ENCODE measurements around the gene RNF138. TPM values are rescaled to one million over a fixed set of nuclear protein-coding genes. Genes with fewer than 3 reads are reported as not detected.
"Not testable (repeated sequence)": the region's sequence is repeated elsewhere in the genome, so short reads cannot be mapped to it uniquely, and the experiment has no call there.

RNF138 gene
- total RNA-seq, 1 donor, result 204 TPM

GRCh38 chr18:32135625-32136024 is 44.0 kb downstream of the RNF138 start:
- Histone ChIP-seq H3K4me1 (ENCODE audit: insufficient read depth, low read length) (no peaks in the 10 kb centered on the region), H3K27me3 (ENCODE audit: insufficient read depth, low read length) (no peaks in the 10 kb centered on the region), H3K9me3 (ENCODE audit: low read depth, low read length) (no peaks in the 10 kb centered on the region)

GRCh38 chr18:32138332-32138982 is 46.8 kb downstream of the RNF138 start:
- no peak overlapping the region for H3K4me3 ChIP-seq (ENCODE audit: low read length)
- H3K9me3 ChIP-seq (ENCODE audit: low read depth, low read length), result no peaks in the 10 kb centered on the region
- H3K27me3 ChIP-seq (ENCODE audit: insufficient read depth, low read length), result no peaks in the 10 kb centered on the region
- no peaks in the 10 kb centered on the region for H3K4me1 ChIP-seq (ENCODE audit: insufficient read depth, low read length)

More at GRCh38 chr18:32135625-32136024, 44.0 kb downstream of the RNF138 start:
- no peak overlapping the region for H3K4me3 ChIP-seq (ENCODE audit: low read length)

- Histone ChIP-seq H3K27me3 (ENCODE audit: insufficient read depth, low read length) (no peaks in the 10 kb centered on the region), H3K9me3 (ENCODE audit: low read depth, low read length) (no peaks in the 10 kb centered on the region), H3K4me3 (ENCODE audit: low read length) (no peak overlapping the region), H3K4me1 (ENCODE audit: insufficient read depth, low read length) (no peaks in the 10 kb centered on the region)
These were observed 48.2 kb downstream of the RNF138 start for GRCh38 chr18:32139835-32140283.

GRCh38 chr18:32148185-32148870 is 56.7 kb downstream of the RNF138 start:
- H3K4me3 ChIP-seq (ENCODE audit: low read length), result no peak overlapping the region
- H3K9me3 ChIP-seq (ENCODE audit: low read depth, low read length), result no peaks in the 10 kb centered on the region
- H3K4me1 ChIP-seq (ENCODE audit: insufficient read depth, low read length), result no peaks in the 10 kb centered on the region

GRCh38 chr18:32152705-32153448 is 61.2 kb downstream of the RNF138 start:
- peaks cover 9% of the 10 kb centered on the region for H3K27me3 ChIP-seq (ENCODE audit: insufficient read depth, low read length)

More at GRCh38 chr18:32148185-32148870, 56.7 kb downstream of the RNF138 start:
- peaks cover 6% of the 10 kb centered on the region for H3K27me3 ChIP-seq (ENCODE audit: insufficient read depth, low read length)

GRCh38 chr18:32156855-32157254 is 65.2 kb downstream of the RNF138 start:
- no peak overlapping the region for H3K4me3 ChIP-seq (ENCODE audit: low read length)
- H3K4me1 ChIP-seq (ENCODE audit: insufficient read depth, low read length), result peaks cover 8% of the 10 kb centered on the region
- no peaks in the 10 kb centered on the region for H3K9me3 ChIP-seq (ENCODE audit: low read depth, low read length)
- peaks cover 3% of the 10 kb centered on the region for H3K27me3 ChIP-seq (ENCODE audit: insufficient read depth, low read length)

More at GRCh38 chr18:32152705-32153448, 61.2 kb downstream of the RNF138 start:
- Histone ChIP-seq H3K4me3 (ENCODE audit: low read length) (no peak overlapping the region), H3K4me1 (ENCODE audit: insufficient read depth, low read length) (peaks cover 1% of the 10 kb centered on the region), H3K9me3 (ENCODE audit: low read depth, low read length) (no peaks in the 10 kb centered on the region)

- no peak overlapping the region for H3K4me3 ChIP-seq (ENCODE audit: low read length)
- peaks cover 3% of the 10 kb centered on the region for H3K27me3 ChIP-seq (ENCODE audit: insufficient read depth, low read length)
- H3K4me1 ChIP-seq (ENCODE audit: insufficient read depth, low read length), result peaks cover 8% of the 10 kb centered on the region
- no peaks in the 10 kb centered on the region for H3K9me3 ChIP-seq (ENCODE audit: low read depth, low read length)
These were observed 65.9 kb downstream of the RNF138 start for GRCh38 chr18:32157580-32157979.

- Histone ChIP-seq H3K4me1 (ENCODE audit: insufficient read depth, low read length) (peaks cover 8% of the 10 kb centered on the region), H3K27me3 (ENCODE audit: insufficient read depth, low read length) (peaks cover 3% of the 10 kb centered on the region), H3K9me3 (ENCODE audit: low read depth, low read length) (no peaks in the 10 kb centered on the region), H3K4me3 (ENCODE audit: low read length) (no peak overlapping the region)
These were observed 66.5 kb downstream of the RNF138 start for GRCh38 chr18:32158108-32158624.

GRCh38 chr18:32158631-32159030 is 67.0 kb downstream of the RNF138 start:
- H3K27me3 ChIP-seq (ENCODE audit: insufficient read depth, low read length); H3K4me3 ChIP-seq (ENCODE audit: low read length); H3K9me3 ChIP-seq (ENCODE audit: low read depth, low read length); H3K4me1 ChIP-seq (ENCODE audit: insufficient read depth, low read length): not testable (repeated sequence)

GRCh38 chr18:32160547-32160946 is 68.9 kb downstream of the RNF138 start:
- H3K27me3 ChIP-seq (ENCODE audit: insufficient read depth, low read length), result peaks cover 3% of the 10 kb centered on the region
- H3K9me3 ChIP-seq (ENCODE audit: low read depth, low read length), result no peaks in the 10 kb centered on the region
- H3K4me3 ChIP-seq (ENCODE audit: low read length), result no peak overlapping the region
- peaks cover 8% of the 10 kb centered on the region for H3K4me1 ChIP-seq (ENCODE audit: insufficient read depth, low read length)

GRCh38 chr18:32167980-32168730 is 76.5 kb downstream of the RNF138 start:
- no peaks in the 10 kb centered on the region for H3K9me3 ChIP-seq (ENCODE audit: low read depth, low read length)
- H3K27me3 ChIP-seq (ENCODE audit: insufficient read depth, low read length), result no peaks in the 10 kb centered on the region
- no peaks in the 10 kb centered on the region for H3K4me1 ChIP-seq (ENCODE audit: insufficient read depth, low read length)
- H3K4me3 ChIP-seq (ENCODE audit: low read length), result no peak overlapping the region

- Histone ChIP-seq H3K4me1 (ENCODE audit: insufficient read depth, low read length) (no peaks in the 10 kb centered on the region), H3K27me3 (ENCODE audit: insufficient read depth, low read length) (no peaks in the 10 kb centered on the region), H3K9me3 (ENCODE audit: low read depth, low read length) (no peaks in the 10 kb centered on the region), H3K4me3 (ENCODE audit: low read length) (no peak overlapping the region)
These were observed 82.0 kb downstream of the RNF138 start for GRCh38 chr18:32173654-32174053.

GRCh38 chr18:32174719-32175118 is 83.0 kb downstream of the RNF138 start:
- Histone ChIP-seq H3K4me3 (ENCODE audit: low read length) (no peak overlapping the region), H3K9me3 (ENCODE audit: low read depth, low read length) (no peaks in the 10 kb centered on the region), H3K4me1 (ENCODE audit: insufficient read depth, low read length) (no peaks in the 10 kb centered on the region), H3K27me3 (ENCODE audit: insufficient read depth, low read length) (no peaks in the 10 kb centered on the region)

GRCh38 chr18:32175265-32175664 is 83.6 kb downstream of the RNF138 start:
- H3K4me3 ChIP-seq (ENCODE audit: low read length), result no peak overlapping the region
- no peaks in the 10 kb centered on the region for H3K9me3 ChIP-seq (ENCODE audit: low read depth, low read length)
- no peaks in the 10 kb centered on the region for H3K4me1 ChIP-seq (ENCODE audit: insufficient read depth, low read length)
- H3K27me3 ChIP-seq (ENCODE audit: insufficient read depth, low read length), result no peaks in the 10 kb centered on the region

All from mononuclear cell (primary cell).